Thyroid gland (tissue), 4 donors: ENCODE data around the gene ELL3. TPM values are rescaled to one million over a fixed set of nuclear protein-coding genes. Genes with fewer than 3 reads are reported as not detected.

Experiments
- DNase-seq, 2 donors: peaks; one replicate each; pipeline ENCODE4 v3.0.0-alpha.2; 2019
- H3K27ac ChIP-seq, 3 donors: fragments of 200-600 bp; sonication (generic); 1 replicate in 2 of 3; 2 replicates in 1 of 3; pipeline ENCODE4 v1.5.1; 2016 to 2019; ENCODE audit warnings: mild to moderate bottlenecking in 1 of 3, moderate library complexity in 1 of 3
- H3K27me3 ChIP-seq: fragments of 200-600 bp; sonication (generic); one replicate; pipeline ENCODE4 v1.5.1; 2019
- H3K36me3 ChIP-seq, 2 donors: fragments of 200-600 bp; sonication (generic); one replicate each; pipeline ENCODE4 v1.5.1; 2016 to 2019
- H3K4me1 ChIP-seq, 2 donors: fragments of 200-600 bp; sonication (generic); one replicate each; pipeline ENCODE4 v1.5.1; 2017 to 2019
- H3K4me3 ChIP-seq, 3 donors: fragments of 200-600 bp; sonication (generic); replicated peaks in 1 of 3; 1 replicate in 2 of 3; 2 replicates in 1 of 3; pipeline ENCODE4 v1.5.1; 2016; ENCODE audit warnings: mild to moderate bottlenecking in 1 of 3
- H3K9me3 ChIP-seq: fragments of 200-600 bp; sonication (generic); one replicate; pipeline ENCODE4 v1.5.1; 2017
- CTCF ChIP-seq, 6 experiments: fragments of 200-600 bp in 3 of 6; fragments of 450-650 bp in 3 of 6; sonication (generic) in 3 of 6; IDR thresholded peaks; one replicate each; pipeline ENCODE4 v1.5.1; 2016 to 2019; ENCODE audit warnings: antibody characterized with exemption in 6 of 6, mild to moderate bottlenecking in 2 of 6, inconsistent platforms in 1 of 6, moderate library complexity in 1 of 6
- POLR2A ChIP-seq, 2 donors: fragments of 450-650 bp; IDR thresholded peaks; one replicate each; pipeline ENCODE4 v1.6.1; 2017; ENCODE audit warnings: antibody characterized with exemption in 2 of 2, mild to moderate bottlenecking in 2 of 2, moderate library complexity in 1 of 2
- WGBS, 2 donors: methylation state at CpG; one replicate each; pipeline ENCODE4 v1.1.5; 2017; 5-methylcytosine and 5-hydroxymethylcytosine counted together
- intact Hi-C: fragments of 100-400 bp; cut with DNase I; formaldehyde crosslinking; loops from one replicate; pipeline ENCODE4 v1.15.1; 2023
- total RNA-seq, 4 donors: library from RNA; depleted of rRNA; stranded (reverse); fragments of >200 nt; gene quantifications; one replicate each; pipeline ENCODE4 v1.2.3, GENCODE V29; 2016

ELL3 gene
- total RNA-seq, 4 donors from 2014 or later, result 2.1 to 11.4 (median 5.3) TPM

- no peaks in the 10 kb centered on the region for H3K27me3 ChIP-seq
- H3K36me3 ChIP-seq, result peaks cover 54 to 64% of the 10 kb centered on the region in 2 donors
- intact Hi-C loops, result no loop called here
- H3K9me3 ChIP-seq, result no peaks in the 10 kb centered on the region
- H3K4me3 ChIP-seq, result no peak overlapping the region
- TF ChIP-seq CTCF (IDR thresholded peaks at IDR 0.05) (no peak), POLR2A (IDR thresholded peaks at IDR 0.05) (no peak)
- H3K4me1 ChIP-seq, result peaks cover 12% of the 10 kb centered on the region in 2 donors
- DNase-seq, result no peak
- H3K27ac ChIP-seq, result no peak overlapping the region
Observed at GRCh38 chr15:43772624-43773023, 4.1 kb downstream of the ELL3 start.

- TF ChIP-seq POLR2A (IDR thresholded peaks at IDR 0.05) (no peak), CTCF (IDR thresholded peaks at IDR 0.05) (no peak)
Observed at GRCh38 chr15:43771816-43772215, 5.0 kb downstream of the ELL3 start.

GRCh38 chr15:43769584-43770228 is 7.1 kb downstream of the ELL3 start:
- no peak overlapping the region for H3K27ac ChIP-seq

More at GRCh38 chr15:43771816-43772215, 5.0 kb downstream of the ELL3 start:
- Histone ChIP-seq H3K27ac (no peak overlapping the region), H3K9me3 (no peaks in the 10 kb centered on the region), H3K36me3 (peaks cover 62 to 72% of the 10 kb centered on the region in 2 donors), H3K4me1 (peaks cover 10% of the 10 kb centered on the region in 2 donors), H3K4me3 (no peak overlapping the region), H3K27me3 (no peaks in the 10 kb centered on the region)
- DNase-seq, result no peak
- WGBS, 2 donors, result 80% methylated on average over 2 of the region's 2 CpGs
- intact Hi-C loops, result no loop called here

GRCh38 chr15:43763819-43764446 is 12.8 kb downstream of the ELL3 start:
- intact Hi-C loops, result no loop called here
- H3K27me3 ChIP-seq, result no peaks in the 10 kb centered on the region
- 80 to 91% methylated on average over 2 of the region's 2 CpGs for WGBS, 2 donors
- no peak overlapping the region for H3K27ac ChIP-seq
- no peak overlapping the region for H3K4me3 ChIP-seq
- H3K9me3 ChIP-seq, result no peaks in the 10 kb centered on the region
- TF ChIP-seq CTCF (IDR thresholded peaks at IDR 0.05) (no peak), POLR2A (IDR thresholded peaks at IDR 0.05) (no peak)
- no peak for DNase-seq
- H3K4me1 ChIP-seq, result no peaks in the 10 kb centered on the region
- peaks cover 85 to 95% of the 10 kb centered on the region in 2 donors for H3K36me3 ChIP-seq

More at GRCh38 chr15:43769584-43770228, 7.1 kb downstream of the ELL3 start:
- peak; percentile 48 to 53 for DNase-seq
- Histone ChIP-seq H3K36me3 (peaks cover 72 to 93% of the 10 kb centered on the region in 2 donors), H3K9me3 (no peaks in the 10 kb centered on the region), H3K4me1 (no peaks in the 10 kb centered on the region), H3K4me3 (no peak overlapping the region), H3K27me3 (no peaks in the 10 kb centered on the region)
- WGBS, 2 donors, result 71 to 72% methylated on average over 5 of the region's 5 CpGs
- intact Hi-C loops, result no loop called here
- peak; percentile 44 to 71 (median 53) for TF ChIP-seq CTCF (IDR thresholded peaks at IDR 0.05)
- TF ChIP-seq POLR2A (IDR thresholded peaks at IDR 0.05), result no peak

- Histone ChIP-seq H3K27ac (no peak overlapping the region), H3K27me3 (no peaks in the 10 kb centered on the region), H3K4me3 (no peak overlapping the region), H3K9me3 (no peaks in the 10 kb centered on the region), H3K4me1 (no peaks in the 10 kb centered on the region), H3K36me3 (peaks cover 78 to 90% of the 10 kb centered on the region in 2 donors)
- 86 to 91% methylated on average over 6 of the region's 6 CpGs for WGBS, 2 donors
- TF ChIP-seq CTCF (IDR thresholded peaks at IDR 0.05), result no peak
- no peak for TF ChIP-seq POLR2A (IDR thresholded peaks at IDR 0.05)
- DNase-seq, result no peak
- intact Hi-C loops, result no loop called here
Observed at GRCh38 chr15:43762824-43763223, 13.9 kb downstream of the ELL3 start.
